ENCODE measurements around the gene MAP2.
A peak's percentile ranks its signal among the peaks of the same experiment; 100 is the strongest.

Gene MAP2

DNA sequence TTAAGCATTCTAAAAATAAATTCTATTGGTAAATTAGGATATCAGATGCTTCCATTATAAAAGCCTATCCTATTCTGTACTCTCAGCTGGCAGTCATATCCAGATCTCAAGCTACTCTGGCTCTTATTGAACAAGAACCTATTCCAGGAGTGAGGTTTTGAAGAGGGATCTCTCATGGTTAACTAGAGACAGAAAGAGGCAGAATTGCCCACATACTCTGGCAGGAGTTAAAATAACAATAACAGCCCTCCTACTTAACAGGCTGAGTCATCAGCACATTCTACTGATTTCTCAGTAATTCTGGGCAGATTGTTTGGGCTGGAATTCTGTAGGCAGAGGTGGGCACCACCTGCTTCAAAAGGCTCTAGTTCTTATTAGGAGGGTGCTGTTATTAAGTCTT is 205.8 kb downstream of the MAP2 start:
- Histone ChIP-seq H3K4ac (ENCODE audit: low read length) (no peak overlapping the region), H3K4me1 (ENCODE audit: control insufficient read depth in 2 of 2, insufficient read depth in 1 of 2, low read depth in 1 of 2, low read length in 2 of 2) (peaks cover 3 to 8% of the 10 kb centered on the region in 2 donors), H3K27ac (replicated peaks; ENCODE audit: low read length) (no peak overlapping the region), H2BK15ac (ENCODE audit: low read length) (no peak overlapping the region), H2BK12ac (ENCODE audit: low read length) (no peak overlapping the region), H2AK5ac (ENCODE audit: low read depth, low read length) (no peak overlapping the region), H2BK5ac (ENCODE audit: low read length) (no peak overlapping the region), H3K27me3 (ENCODE audit: control insufficient read depth in 3 of 3, insufficient read depth in 3 of 3, low read depth in 1 of 3, low read length in 3 of 3) (no peaks in the 10 kb centered on the region), H3K9me3 (replicated peaks in 1 of 2; ENCODE audit: control insufficient read depth in 2 of 2, insufficient read depth in 1 of 2, low read depth in 1 of 2, low read length in 2 of 2) (no peaks in the 10 kb centered on the region), H3K79me1 (ENCODE audit: low read depth, low read length) (no peaks in the 10 kb centered on the region), H3K36me3 (replicated peaks in 1 of 2; ENCODE audit: control insufficient read depth in 2 of 2, insufficient read depth in 2 of 2, low read length in 2 of 2) (peaks cover 6 to 99% of the 10 kb centered on the region in 2 donors), H3K9ac (ENCODE audit: low read depth, low read length, poor library complexity) (no peak overlapping the region), H3K14ac (ENCODE audit: low read length) (no peak overlapping the region), H2AFZ (ENCODE audit: low read length) (no peak overlapping the region), H3K18ac (ENCODE audit: low read length) (no peak overlapping the region), H3K4me3 (ENCODE audit: low read length in 2 of 2) (no peak overlapping the region), H3K23ac (ENCODE audit: low read depth, low read length, poor library complexity) (no peak overlapping the region), H4K8ac (ENCODE audit: low read depth, low read length) (no peak overlapping the region), H4K91ac (ENCODE audit: low read depth, low read length, poor library complexity) (no peak overlapping the region), H2BK120ac (ENCODE audit: low read depth, low read length) (no peak overlapping the region), H3K4me2 (ENCODE audit: insufficient read depth, low read length, poor library complexity, severe bottlenecking) (no peak overlapping the region)
- no peak for DNase-seq (ENCODE audit: low spot score)

DNA sequence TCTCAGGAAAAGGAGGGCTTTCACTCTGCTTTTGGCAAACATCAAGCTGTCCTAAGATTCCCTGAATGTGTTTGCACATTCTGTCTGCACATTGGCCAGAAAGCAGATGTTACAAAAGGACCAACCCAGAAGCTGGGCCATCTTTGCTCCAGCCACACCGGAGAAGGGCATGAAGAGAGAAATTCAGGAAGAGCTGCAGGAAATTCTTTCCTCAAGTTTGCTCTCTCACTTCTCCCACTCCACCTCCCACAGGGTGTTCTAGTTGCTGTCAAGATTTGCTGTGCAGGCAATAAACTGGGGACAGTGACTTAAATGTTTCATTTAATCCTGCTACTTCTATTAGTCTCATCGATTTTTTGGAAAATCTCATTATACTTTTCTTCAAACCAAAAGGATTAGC is 210.1 kb downstream of the MAP2 start:
- Histone ChIP-seq H2BK15ac (ENCODE audit: low read length) (no peak overlapping the region), H3K4me2 (ENCODE audit: insufficient read depth, low read length, poor library complexity, severe bottlenecking) (no peak overlapping the region)
- no CpG with 5 or more reads among the region's 2 CpGs for WGBS, 2 donors (ENCODE audit: extremely low coverage in 2 of 2, insufficient read length in 2 of 2, insufficient replicate concordance in 1 of 2)

DNA sequence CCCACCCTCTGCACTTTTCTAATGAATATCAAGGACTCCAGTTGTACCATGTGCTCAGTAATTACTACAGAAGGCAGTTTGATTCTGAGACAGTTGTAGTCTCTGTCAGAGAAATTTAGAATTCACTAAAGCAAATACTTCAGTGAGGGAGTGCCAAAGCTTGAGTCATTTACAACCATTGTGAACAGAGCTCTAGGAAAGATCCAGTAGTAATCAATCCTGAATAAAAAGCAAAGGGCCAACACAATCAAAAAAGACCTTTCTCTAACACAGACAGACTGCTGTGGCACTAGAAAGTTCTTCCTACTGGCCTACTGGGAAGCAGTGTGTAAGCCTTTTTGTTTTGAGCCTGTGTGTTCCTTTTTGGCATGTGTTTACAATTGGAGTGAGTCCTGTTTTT is 212.2 kb downstream of the MAP2 start:
- Histone ChIP-seq H3K36me3 (replicated peaks in 1 of 2; ENCODE audit: control insufficient read depth in 2 of 2, insufficient read depth in 2 of 2, low read length in 2 of 2) (peaks cover 0 to 88% of the 10 kb centered on the region in 2 donors), H3K79me1 (ENCODE audit: low read depth, low read length) (peaks cover 3% of the 10 kb centered on the region), H4K91ac (ENCODE audit: low read depth, low read length, poor library complexity) (no peak overlapping the region), H3K23ac (ENCODE audit: low read depth, low read length, poor library complexity) (no peak overlapping the region), H2BK15ac (ENCODE audit: low read length) (no peak overlapping the region), H2BK120ac (ENCODE audit: low read depth, low read length) (no peak overlapping the region), H3K14ac (ENCODE audit: low read length) (no peak overlapping the region), H3K27ac (replicated peaks; ENCODE audit: low read length) (peak overlapping the region; percentile 32), H3K4me3 (ENCODE audit: low read length in 2 of 2) (no peak overlapping the region), H3K18ac (ENCODE audit: low read length) (no peak overlapping the region), H3K9ac (ENCODE audit: low read depth, low read length, poor library complexity) (no peak overlapping the region), H2AK5ac (ENCODE audit: low read depth, low read length) (no peak overlapping the region), H3K9me3 (replicated peaks in 1 of 2; ENCODE audit: control insufficient read depth in 2 of 2, insufficient read depth in 1 of 2, low read depth in 1 of 2, low read length in 2 of 2) (no peaks in the 10 kb centered on the region), H4K8ac (ENCODE audit: low read depth, low read length) (no peak overlapping the region), H3K4me1 (ENCODE audit: control insufficient read depth in 2 of 2, insufficient read depth in 1 of 2, low read depth in 1 of 2, low read length in 2 of 2) (peaks cover 3 to 9% of the 10 kb centered on the region in 2 donors), H2BK12ac (ENCODE audit: low read length) (no peak overlapping the region), H3K27me3 (ENCODE audit: control insufficient read depth in 3 of 3, insufficient read depth in 3 of 3, low read depth in 1 of 3, low read length in 3 of 3) (no peaks in the 10 kb centered on the region), H3K4me2 (ENCODE audit: insufficient read depth, low read length, poor library complexity, severe bottlenecking) (no peak overlapping the region), H3K4ac (ENCODE audit: low read length) (no peak overlapping the region), H2BK5ac (ENCODE audit: low read length) (no peak overlapping the region), H2AFZ (ENCODE audit: low read length) (no peak overlapping the region)
- DNase-seq (ENCODE audit: low spot score) = no peak

More for the DNA sequence above, 210.1 kb downstream of the MAP2 start:
- Histone ChIP-seq H2AK5ac (ENCODE audit: low read depth, low read length) (no peak overlapping the region), H4K91ac (ENCODE audit: low read depth, low read length, poor library complexity) (no peak overlapping the region), H2BK12ac (ENCODE audit: low read length) (no peak overlapping the region), H2BK5ac (ENCODE audit: low read length) (no peak overlapping the region), H3K4me1 (ENCODE audit: control insufficient read depth in 2 of 2, insufficient read depth in 1 of 2, low read depth in 1 of 2, low read length in 2 of 2) (peaks cover 7 to 12% of the 10 kb centered on the region in 2 donors), H3K9ac (ENCODE audit: low read depth, low read length, poor library complexity) (no peak overlapping the region), H3K9me3 (replicated peaks in 1 of 2; ENCODE audit: control insufficient read depth in 2 of 2, insufficient read depth in 1 of 2, low read depth in 1 of 2, low read length in 2 of 2) (no peaks in the 10 kb centered on the region), H2BK120ac (ENCODE audit: low read depth, low read length) (no peak overlapping the region), H3K23ac (ENCODE audit: low read depth, low read length, poor library complexity) (no peak overlapping the region), H3K27me3 (ENCODE audit: control insufficient read depth in 3 of 3, insufficient read depth in 3 of 3, low read depth in 1 of 3, low read length in 3 of 3) (no peaks in the 10 kb centered on the region), H3K14ac (ENCODE audit: low read length) (no peak overlapping the region), H3K4me3 (ENCODE audit: low read length in 2 of 2) (no peak overlapping the region), H3K79me1 (ENCODE audit: low read depth, low read length) (no peaks in the 10 kb centered on the region), H3K18ac (ENCODE audit: low read length) (no peak overlapping the region), H3K27ac (replicated peaks; ENCODE audit: low read length) (no peak overlapping the region), H4K8ac (ENCODE audit: low read depth, low read length) (no peak overlapping the region), H2AFZ (ENCODE audit: low read length) (no peak overlapping the region), H3K36me3 (replicated peaks in 1 of 2; ENCODE audit: control insufficient read depth in 2 of 2, insufficient read depth in 2 of 2, low read length in 2 of 2) (peaks cover 0 to 88% of the 10 kb centered on the region in 2 donors), H3K4ac (ENCODE audit: low read length) (no peak overlapping the region)
- no peak for DNase-seq (ENCODE audit: low spot score)

DNA sequence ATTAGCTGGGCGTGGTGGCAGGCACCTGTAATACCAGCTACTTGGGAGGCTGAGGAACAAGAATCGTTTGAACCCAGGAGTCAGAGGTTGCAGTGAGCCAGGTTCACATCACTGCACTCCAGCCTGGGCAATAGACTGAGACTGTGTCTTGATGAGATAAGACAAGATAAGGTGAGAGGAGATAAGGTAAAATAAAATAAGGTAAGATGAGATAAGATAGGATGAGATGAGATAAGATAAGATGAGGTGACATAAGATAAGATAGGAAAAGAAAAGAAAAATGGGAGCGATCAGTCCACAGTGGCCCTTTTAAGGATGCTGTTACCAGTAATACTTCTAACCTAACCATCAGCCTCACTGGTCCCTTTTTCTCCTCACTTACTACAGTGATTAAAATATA is 213.4 kb downstream of the MAP2 start:
- no CpG with 5 or more reads among the region's 3 CpGs for WGBS, 2 donors (ENCODE audit: extremely low coverage in 2 of 2, insufficient read length in 2 of 2, insufficient replicate concordance in 1 of 2)
- no peak overlapping the region for H2BK120ac ChIP-seq (ENCODE audit: low read depth, low read length)

More for the DNA sequence above, 213.4 kb downstream of the MAP2 start:
- H4K91ac ChIP-seq (ENCODE audit: low read depth, low read length, poor library complexity) = no peak overlapping the region
- H2AK5ac ChIP-seq (ENCODE audit: low read depth, low read length) = no peak overlapping the region
- no peak overlapping the region for H2BK15ac ChIP-seq (ENCODE audit: low read length)
- no peak overlapping the region for H3K27ac ChIP-seq (replicated peaks; ENCODE audit: low read length)
- H2AFZ ChIP-seq (ENCODE audit: low read length) = no peak overlapping the region
- H3K27me3 ChIP-seq (ENCODE audit: control insufficient read depth in 3 of 3, insufficient read depth in 3 of 3, low read depth in 1 of 3, low read length in 3 of 3) = no peaks in the 10 kb centered on the region
- H3K4ac ChIP-seq (ENCODE audit: low read length) = no peak overlapping the region
- H3K4me2 ChIP-seq (ENCODE audit: insufficient read depth, low read length, poor library complexity, severe bottlenecking) = no peak overlapping the region
- H3K36me3 ChIP-seq (replicated peaks in 1 of 2; ENCODE audit: control insufficient read depth in 2 of 2, insufficient read depth in 2 of 2, low read length in 2 of 2) = peaks cover 0 to 76% of the 10 kb centered on the region in 2 donors
- H3K14ac ChIP-seq (ENCODE audit: low read length) = no peak overlapping the region
- H3K23ac ChIP-seq (ENCODE audit: low read depth, low read length, poor library complexity) = no peak overlapping the region
- no peak for DNase-seq (ENCODE audit: low spot score)
- H4K8ac ChIP-seq (ENCODE audit: low read depth, low read length) = no peak overlapping the region
- no peak overlapping the region for H2BK5ac ChIP-seq (ENCODE audit: low read length)
- H3K18ac ChIP-seq (ENCODE audit: low read length) = no peak overlapping the region
- peaks cover 3% of the 10 kb centered on the region for H3K79me1 ChIP-seq (ENCODE audit: low read depth, low read length)
- H3K4me3 ChIP-seq (ENCODE audit: low read length in 2 of 2) = no peak overlapping the region
- H3K9ac ChIP-seq (ENCODE audit: low read depth, low read length, poor library complexity) = no peak overlapping the region
- H3K4me1 ChIP-seq (ENCODE audit: control insufficient read depth in 2 of 2, insufficient read depth in 1 of 2, low read depth in 1 of 2, low read length in 2 of 2) = peaks cover 5 to 9% of the 10 kb centered on the region in 2 donors
- H2BK12ac ChIP-seq (ENCODE audit: low read length) = no peak overlapping the region
- H3K9me3 ChIP-seq (replicated peaks in 1 of 2; ENCODE audit: control insufficient read depth in 2 of 2, insufficient read depth in 1 of 2, low read depth in 1 of 2, low read length in 2 of 2) = no peaks in the 10 kb centered on the region
